Karpas-422 (cell line): ENCODE results near the gene ZRSR2. TPM values are rescaled to one million over a fixed set of nuclear protein-coding genes. Genes with fewer than 3 reads are reported as not detected.

Source experiments
- total RNA-seq: library from RNA; depleted of rRNA; stranded (reverse); fragments of >200 nt; shearing (Covaris generic); gene quantifications from 2 replicates; pipeline ENCODE4 v1.2.3, GENCODE V29; 2014; ENCODE audit warnings: low replicate concordance; rRNA removed

ZRSR2 gene
- total RNA-seq, 1 experiment from 2014 or later, result 13.4 TPM

Other genes starting within 250 kb of the ZRSR2 start
- not detected in 2 replicates for gene ACE2, start 189.5 kb upstream of the ZRSR2 start, total RNA-seq
- 0.18 and 0.86 TPM in 2 replicates for gene CLTRN, start 125.7 kb upstream of the ZRSR2 start, total RNA-seq
- gene CA5B, start 52.2 kb upstream of the ZRSR2 start, total RNA-seq, result 11.6 and 14.1 TPM in 2 replicates
- 55.4 and 55.8 TPM in 2 replicates for gene AP1S2, start 64.3 kb downstream of the ZRSR2 start, total RNA-seq